GM21619 (cell line): ENCODE data around the gene GCNT1.
"Not testable (repeated sequence)": the region's sequence is repeated elsewhere in the genome, so short reads cannot be mapped to it uniquely, and the experiment has no call there.

ENCODE experiments used
- ATAC-seq: cut with Tn5 transposase; IDR thresholded peaks from one replicate; pipeline ENCODE4 v1.9.1; 2021; ENCODE audit not compliant: unreplicated experiment

GCNT1 gene

DNA sequence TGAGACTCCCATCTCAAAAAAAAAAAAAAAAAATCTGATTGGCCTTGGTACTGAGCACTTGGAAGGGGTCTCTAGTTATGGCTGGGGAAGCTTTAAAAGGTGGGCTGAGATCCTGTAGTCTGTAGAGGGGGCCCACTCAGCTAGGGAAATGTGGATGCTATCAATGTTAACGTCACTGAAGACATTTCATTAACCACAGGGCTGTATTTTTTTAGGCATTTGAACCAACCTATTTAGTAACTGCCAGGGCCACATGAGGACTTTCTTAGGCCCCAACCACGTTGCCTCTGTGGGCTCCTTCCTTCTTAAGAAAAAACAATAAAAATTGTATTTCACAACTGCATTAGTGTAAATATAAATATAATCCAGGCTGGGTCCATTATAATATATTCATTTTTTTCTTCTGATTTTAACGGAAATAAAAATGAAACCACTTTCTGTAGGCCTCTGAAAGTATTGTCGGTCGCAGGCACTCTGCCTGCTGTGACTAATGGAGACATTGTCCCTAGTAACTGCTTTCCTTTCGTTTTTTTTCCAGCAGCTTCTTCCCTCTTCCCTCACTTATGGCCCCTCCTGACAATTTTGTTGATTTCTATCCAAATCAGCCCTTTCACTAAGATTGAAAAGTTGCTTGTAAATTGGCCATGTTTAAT is 71.6 kb downstream of the GCNT1 start:
- ATAC-seq, result peak; percentile 69

GRCh38 chr9:76531231-76531780 is 72.3 kb downstream of the GCNT1 start:
- ATAC-seq, result no peak

DNA sequence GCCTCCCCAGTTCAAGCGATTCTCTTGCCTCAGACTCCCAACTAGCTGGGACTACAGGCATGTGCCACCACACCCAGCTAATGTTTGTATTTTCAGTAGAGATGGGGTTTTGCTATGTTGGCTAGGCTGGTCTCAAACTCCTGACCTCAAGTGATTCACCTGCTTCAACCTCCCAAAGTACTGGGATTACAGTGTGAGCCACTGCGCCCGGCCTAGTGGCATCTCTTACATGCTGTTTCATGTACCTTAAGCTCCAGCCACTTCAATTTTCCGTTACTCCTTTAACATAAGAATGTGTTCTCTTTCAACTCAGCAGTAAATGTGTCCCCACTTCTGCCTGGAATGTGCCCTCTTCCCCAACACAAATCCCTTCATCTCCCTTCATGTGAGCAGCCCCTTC is 73.9 kb downstream of the GCNT1 start:
- not testable (repeated sequence) for ATAC-seq

GRCh38 chr9:76534026-76534425 is 75.0 kb downstream of the GCNT1 start:
- no peak for ATAC-seq

- no peak for ATAC-seq
These were observed 78.2 kb downstream of the GCNT1 start for GRCh38 chr9:76537150-76537646.

DNA sequence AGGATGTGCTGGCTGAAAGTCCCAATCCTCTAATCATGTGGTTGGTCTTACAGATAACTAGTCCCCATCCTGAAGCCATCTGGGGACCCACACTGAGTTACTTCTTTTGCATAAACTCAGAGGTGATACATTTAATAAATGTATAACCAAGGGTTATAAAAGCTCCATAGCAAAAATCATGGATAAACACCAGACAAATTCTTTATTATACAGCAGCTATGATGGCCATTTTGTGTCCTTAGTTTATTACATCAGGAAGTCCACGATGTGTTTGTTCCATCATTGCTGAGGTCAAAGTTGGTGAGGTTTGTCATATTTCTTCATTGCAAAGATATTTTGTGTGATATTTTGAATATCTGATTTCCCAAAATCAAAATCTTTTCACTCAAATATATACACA is 80.2 kb downstream of the GCNT1 start:
- ATAC-seq, result no peak

DNA sequence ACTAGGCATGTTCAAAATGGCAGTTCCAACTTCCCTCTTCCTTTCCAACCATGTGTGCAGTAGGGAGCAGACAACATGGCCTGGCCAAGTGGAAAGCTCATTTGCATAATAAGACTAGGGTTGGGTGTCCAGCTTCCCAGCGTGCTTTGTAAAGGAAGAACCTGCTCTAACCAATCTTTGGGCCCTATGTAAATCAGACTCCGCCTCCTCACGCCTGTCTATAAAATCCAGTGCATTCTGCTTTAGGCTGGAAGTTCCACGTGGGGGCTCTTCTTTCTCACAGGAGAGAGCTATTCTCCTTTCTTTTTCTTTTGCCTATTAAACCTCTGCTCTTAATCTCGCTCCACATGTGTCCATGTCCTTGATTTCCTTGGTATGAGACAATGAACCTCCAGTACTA is 83.4 kb downstream of the GCNT1 start:
- no peak for ATAC-seq

GRCh38 chr9:76545191-76545590 is 86.2 kb downstream of the GCNT1 start:
- ATAC-seq, result no peak

DNA sequence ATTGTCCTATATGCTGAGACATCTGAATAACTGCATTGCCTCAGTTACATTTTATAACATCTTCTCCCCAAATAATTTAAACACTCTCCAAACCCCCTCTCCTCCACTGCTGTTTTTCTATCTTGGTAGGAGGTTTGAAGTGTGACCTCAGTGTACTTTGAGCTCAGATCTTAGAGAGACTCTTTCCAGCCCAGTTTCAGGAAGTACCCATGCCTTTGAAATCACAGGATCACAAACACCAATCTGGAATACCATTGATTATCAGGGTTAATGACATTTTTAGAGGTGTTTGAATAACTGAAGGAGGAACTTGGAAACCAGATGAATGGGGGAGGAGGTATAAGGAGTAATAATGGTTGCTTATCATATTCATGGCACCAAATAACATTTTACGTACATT is 93.2 kb downstream of the GCNT1 start:
- no peak for ATAC-seq

GRCh38 chr9:76552751-76553455 is 93.9 kb downstream of the GCNT1 start:
- ATAC-seq, result no peak

DNA sequence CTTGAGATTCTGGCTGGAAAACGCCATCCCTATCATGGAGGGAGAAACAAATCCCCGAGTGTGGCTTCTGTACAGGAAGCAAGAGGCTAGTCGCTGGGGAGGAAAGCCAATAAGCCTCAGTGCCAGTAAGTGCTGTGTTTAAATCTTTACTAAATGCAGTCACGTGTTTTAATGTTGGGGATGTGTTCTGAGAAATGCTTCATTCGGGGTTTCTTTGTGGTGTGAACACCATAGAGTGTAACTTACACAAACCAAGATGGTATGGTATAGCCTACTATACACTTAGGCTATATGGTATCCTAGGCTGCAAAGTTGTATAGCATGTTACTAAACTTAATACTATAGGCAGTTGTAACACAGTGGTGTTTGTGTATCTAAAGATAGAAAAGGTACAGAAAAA is 94.7 kb downstream of the GCNT1 start:
- no peak for ATAC-seq
